ENCODE data around the gene CATSPERD. TPM values are rescaled to one million over a fixed set of nuclear protein-coding genes. Genes with fewer than 3 reads are reported as not detected.

Gene CATSPERD
- total RNA-seq, 4 donors from 2014 or later, result not detected

DNA sequence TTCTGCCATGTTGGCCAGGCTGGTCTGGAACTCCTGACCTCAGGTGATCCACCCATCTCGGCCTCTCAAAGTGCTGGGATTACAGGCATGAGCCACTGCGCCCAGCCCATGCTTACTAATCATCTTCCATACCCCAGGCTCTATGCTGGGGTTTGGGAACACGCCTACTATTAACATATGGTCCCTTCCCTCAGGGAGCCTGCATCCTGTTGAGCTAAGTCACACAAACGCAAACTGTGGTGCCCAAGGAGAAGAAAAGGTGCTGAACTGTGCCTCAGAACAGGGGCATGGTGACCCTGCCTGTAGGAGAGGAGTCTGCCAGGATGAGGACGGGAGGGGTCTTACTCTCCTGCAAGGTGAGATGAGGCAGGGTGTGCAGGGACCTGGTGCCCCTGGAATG is 45.7 kb upstream of the CATSPERD start:
- Histone ChIP-seq H3K4me3 (replicated peaks in 1 of 3) (no peak overlapping the region), H3K4me1 (peaks cover 8 to 9% of the 10 kb centered on the region in 2 donors), H3K9me3 (no peaks in the 10 kb centered on the region), H3K27me3 (no peaks in the 10 kb centered on the region), H3K36me3 (peaks cover under 1 to 9% of the 10 kb centered on the region in 2 donors), H3K27ac (no peak overlapping the region)
- intact Hi-C loops (cut with DNase I), result no loop called here
- DNase-seq, result no peak
- TF ChIP-seq, protein P1, sequence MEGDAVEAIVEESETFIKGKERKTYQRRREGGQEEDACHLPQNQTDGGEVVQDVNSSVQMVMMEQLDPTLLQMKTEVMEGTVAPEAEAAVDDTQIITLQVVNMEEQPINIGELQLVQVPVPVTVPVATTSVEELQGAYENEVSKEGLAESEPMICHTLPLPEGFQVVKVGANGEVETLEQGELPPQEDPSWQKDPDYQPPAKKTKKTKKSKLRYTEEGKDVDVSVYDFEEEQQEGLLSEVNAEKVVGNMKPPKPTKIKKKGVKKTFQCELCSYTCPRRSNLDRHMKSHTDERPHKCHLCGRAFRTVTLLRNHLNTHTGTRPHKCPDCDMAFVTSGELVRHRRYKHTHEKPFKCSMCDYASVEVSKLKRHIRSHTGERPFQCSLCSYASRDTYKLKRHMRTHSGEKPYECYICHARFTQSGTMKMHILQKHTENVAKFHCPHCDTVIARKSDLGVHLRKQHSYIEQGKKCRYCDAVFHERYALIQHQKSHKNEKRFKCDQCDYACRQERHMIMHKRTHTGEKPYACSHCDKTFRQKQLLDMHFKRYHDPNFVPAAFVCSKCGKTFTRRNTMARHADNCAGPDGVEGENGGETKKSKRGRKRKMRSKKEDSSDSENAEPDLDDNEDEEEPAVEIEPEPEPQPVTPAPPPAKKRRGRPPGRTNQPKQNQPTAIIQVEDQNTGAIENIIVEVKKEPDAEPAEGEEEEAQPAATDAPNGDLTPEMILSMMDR (IDR thresholded peaks at IDR 0.05), result no peak
- TF ChIP-seq POLR2A (IDR thresholded peaks at IDR 0.05), result no peak
- whole genome bisulfite sequencing, 2 donors, result 79 to 86% methylated on average over 3 to 5 of the region's 5 CpGs

DNA sequence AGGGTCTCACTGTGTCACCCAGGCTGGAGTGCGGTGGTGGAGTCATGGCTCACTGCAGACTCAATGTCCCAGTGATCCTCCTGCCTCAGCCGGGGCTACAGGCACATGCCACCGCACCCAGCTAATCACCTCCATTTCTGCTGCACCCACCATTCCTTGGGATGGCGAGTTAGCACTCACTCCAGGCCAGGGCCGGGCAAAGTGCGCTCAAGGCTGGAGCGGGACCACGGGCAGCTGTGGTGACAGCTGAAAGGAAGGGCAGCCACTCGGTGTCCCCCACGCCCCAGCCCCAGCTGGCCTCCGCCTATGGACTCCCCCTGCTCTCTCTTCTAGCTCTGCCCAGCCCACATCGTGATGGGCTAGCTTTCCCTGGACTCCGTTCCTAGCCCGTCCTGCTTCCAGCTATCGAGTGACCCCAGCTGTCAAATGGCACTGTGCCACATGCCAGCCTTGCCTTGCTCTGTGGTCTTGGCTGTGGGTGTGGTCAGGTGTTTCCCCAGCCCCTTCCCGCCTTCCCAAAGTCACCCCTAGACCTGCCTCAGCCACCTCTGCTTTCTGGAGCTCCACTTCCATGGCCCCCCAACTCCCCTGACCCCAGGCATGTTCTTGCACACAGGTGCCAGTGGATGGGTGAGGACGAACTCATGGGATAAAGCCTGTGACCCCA is 44.2 kb upstream of the CATSPERD start:
- WGBS, 2 donors, result 82 to 88% methylated on average over 12 to 16 of the region's 17 CpGs
- Histone ChIP-seq H3K27me3 (no peaks in the 10 kb centered on the region), H3K4me1 (peaks cover 8 to 12% of the 10 kb centered on the region in 2 donors), H3K36me3 (peaks cover 0 to 3% of the 10 kb centered on the region in 2 donors), H3K27ac (no peak overlapping the region), H3K4me3 (replicated peaks in 1 of 3) (no peak overlapping the region), H3K9me3 (no peaks in the 10 kb centered on the region)
- DNase-seq, result no peak
- intact Hi-C loops (cut with DNase I), result no loop called here
- TF ChIP-seq POLR2A (IDR thresholded peaks at IDR 0.05), result no peak
- TF ChIP-seq, protein P1 (IDR thresholded peaks at IDR 0.05), result no peak

GRCh38 chr19:5676772-5677105 is 43.7 kb upstream of the CATSPERD start:
- WGBS, 2 donors, result 83 to 86% methylated on average over 10 to 12 of the region's 13 CpGs
- no peak overlapping the region for H3K27ac ChIP-seq
- H3K27me3 ChIP-seq, result no peaks in the 10 kb centered on the region
- no peak for DNase-seq
- no peaks in the 10 kb centered on the region for H3K9me3 ChIP-seq
- intact Hi-C loops (cut with DNase I), result no loop called here
- H3K4me3 ChIP-seq (replicated peaks in 1 of 3), result no peak overlapping the region
- TF ChIP-seq POLR2A (IDR thresholded peaks at IDR 0.05), result no peak
- TF ChIP-seq, protein P1 (IDR thresholded peaks at IDR 0.05), result no peak
- peaks cover 8 to 15% of the 10 kb centered on the region in 2 donors for H3K4me1 ChIP-seq
- H3K36me3 ChIP-seq, result no peaks in the 10 kb centered on the region

DNA sequence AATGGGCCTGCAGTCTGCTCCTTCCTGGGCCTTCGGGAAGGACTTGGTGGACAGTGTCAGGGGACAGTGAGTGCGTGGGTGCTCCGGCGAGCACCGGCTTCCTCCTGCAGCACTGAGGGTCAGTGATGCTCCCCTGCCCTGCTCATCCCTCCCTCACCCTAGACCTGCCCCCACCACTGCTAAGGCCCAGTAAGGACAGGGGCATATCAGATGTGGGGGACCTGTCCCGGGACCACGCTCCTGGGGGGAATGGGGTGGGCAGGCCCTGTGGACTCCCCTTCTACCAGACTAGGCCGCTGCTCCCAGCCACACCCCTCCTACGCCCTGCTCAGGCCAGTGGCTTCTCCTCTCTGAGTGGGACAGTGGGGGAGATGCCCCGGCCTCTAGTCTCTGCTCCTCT is 43.3 kb upstream of the CATSPERD start:
- no peaks in the 10 kb centered on the region for H3K9me3 ChIP-seq
- no peak overlapping the region for H3K27ac ChIP-seq
- 93 to 96% methylated on average over 5 of the region's 10 CpGs for WGBS, 2 donors
- TF ChIP-seq, protein P1 (IDR thresholded peaks at IDR 0.05), result no peak
- TF ChIP-seq POLR2A (IDR thresholded peaks at IDR 0.05), result no peak
- H3K4me3 ChIP-seq (replicated peaks in 1 of 3), result no peak overlapping the region
- DNase-seq, result no peak
- no peaks in the 10 kb centered on the region for H3K27me3 ChIP-seq
- H3K4me1 ChIP-seq, result peaks cover 8 to 15% of the 10 kb centered on the region in 2 donors
- intact Hi-C loops (cut with DNase I), result no loop called here
- H3K36me3 ChIP-seq, result no peaks in the 10 kb centered on the region

GRCh38 chr19:5677580-5677979 is 42.9 kb upstream of the CATSPERD start:
- 90 to 94% methylated on average over 7 to 8 of the region's 9 CpGs for WGBS, 2 donors
- no peak for TF ChIP-seq POLR2A (IDR thresholded peaks at IDR 0.05)
- TF ChIP-seq, protein P1 (IDR thresholded peaks at IDR 0.05), result no peak
- Histone ChIP-seq H3K9me3 (no peaks in the 10 kb centered on the region), H3K36me3 (no peaks in the 10 kb centered on the region), H3K27ac (no peak overlapping the region), H3K4me3 (replicated peaks in 1 of 3) (no peak overlapping the region), H3K4me1 (peaks cover 8 to 15% of the 10 kb centered on the region in 2 donors), H3K27me3 (no peaks in the 10 kb centered on the region)
- intact Hi-C loops (cut with DNase I), result no loop called here
- no peak for DNase-seq
